T-helper 2 cell treated with Interferon-gamma antibody and Interleukin-4, amounts not matched to agents 5 μg/mL and 100 μg/mL, for 36 hours (primary cell): ENCODE measurements around the gene GPX4.

Experiments used
- DNase-seq: peaks from one replicate; pipeline ENCODE4 v3.0.0; 2021; ENCODE audit warnings: low spot score
- H3K27ac Mint-ChIP-seq: one replicate; pipeline ENCODE4 v1.8.0; 2021; ENCODE audit warnings: mild to moderate bottlenecking, mixed read lengths
- H3K27me3 Mint-ChIP-seq: one replicate; pipeline ENCODE4 v1.8.0; 2021; ENCODE audit warnings: low read depth, mixed read lengths
- H3K36me3 Mint-ChIP-seq: one replicate; pipeline ENCODE4 v1.8.0; 2021; ENCODE audit warnings: low read depth, mixed read lengths
- H3K4me1 Mint-ChIP-seq: one replicate; pipeline ENCODE4 v1.8.0; 2021; ENCODE audit warnings: low read depth, mixed read lengths
- H3K4me3 Mint-ChIP-seq: one replicate; pipeline ENCODE4 v1.8.0; 2022; ENCODE audit warnings: mild to moderate bottlenecking, moderate library complexity, mixed read lengths
- H3K9me3 Mint-ChIP-seq: one replicate; pipeline ENCODE4 v1.8.0; 2021; ENCODE audit warnings: mixed read lengths

The GPX4 gene

GRCh38 chr19:1103708-1104310 lies at the start of gene GPX4:
Gene GPX4, plus strand, starts transcription at chr19:1103994. Its CDS starts 50 bp downstream, at chr19:1104044.
- DNase-seq = peak; percentile 97
- peaks cover 5% of the 10 kb centered on the region for H3K36me3 Mint-ChIP-seq
- H3K27ac Mint-ChIP-seq = peak within 1 kb of the TSS; percentile 75
- H3K4me3 Mint-ChIP-seq = peak within 1 kb of the TSS; percentile 73
- no peaks in the 10 kb centered on the region for H3K27me3 Mint-ChIP-seq
- peaks cover 6% of the 10 kb centered on the region for H3K9me3 Mint-ChIP-seq
- peaks cover 20% of the 10 kb centered on the region for H3K4me1 Mint-ChIP-seq

GRCh38 chr19:1054102-1055027 lies 49.4 kb upstream of the GPX4 start:
- H3K4me3 Mint-ChIP-seq = no peak overlapping the region
- no peak for DNase-seq
- H3K27ac Mint-ChIP-seq = no peak overlapping the region
- peaks cover 12% of the 10 kb centered on the region for H3K4me1 Mint-ChIP-seq
- no peaks in the 10 kb centered on the region for H3K27me3 Mint-ChIP-seq
- peaks cover 10% of the 10 kb centered on the region for H3K36me3 Mint-ChIP-seq
- H3K9me3 Mint-ChIP-seq = no peaks in the 10 kb centered on the region

GRCh38 chr19:1055028-1055425 lies 48.8 kb upstream of the GPX4 start:
- Mint-ChIP-seq H3K27me3 (no peaks in the 10 kb centered on the region), H3K4me3 (no peak overlapping the region), H3K9me3 (no peaks in the 10 kb centered on the region), H3K4me1 (peaks cover 12% of the 10 kb centered on the region), H3K27ac (no peak overlapping the region), H3K36me3 (peaks cover 10% of the 10 kb centered on the region)
- no peak for DNase-seq

GRCh38 chr19:1055886-1056620 lies 47.7 kb upstream of the GPX4 start:
- Mint-ChIP-seq H3K36me3 (peaks cover 10% of the 10 kb centered on the region), H3K9me3 (no peaks in the 10 kb centered on the region), H3K27me3 (no peaks in the 10 kb centered on the region), H3K4me3 (no peak overlapping the region), H3K27ac (no peak overlapping the region), H3K4me1 (peaks cover 12% of the 10 kb centered on the region)
- DNase-seq = no peak

GRCh38 chr19:1057176-1057855 lies 46.5 kb upstream of the GPX4 start:
- no peak for DNase-seq
- H3K4me1 Mint-ChIP-seq = peaks cover 12% of the 10 kb centered on the region
- no peaks in the 10 kb centered on the region for H3K27me3 Mint-ChIP-seq
- peaks cover 10% of the 10 kb centered on the region for H3K36me3 Mint-ChIP-seq
- peak overlapping the region; percentile 64 for H3K27ac Mint-ChIP-seq
- no peaks in the 10 kb centered on the region for H3K9me3 Mint-ChIP-seq
- H3K4me3 Mint-ChIP-seq = no peak overlapping the region

- Mint-ChIP-seq H3K27ac (no peak overlapping the region), H3K36me3 (peaks cover 10% of the 10 kb centered on the region), H3K9me3 (no peaks in the 10 kb centered on the region), H3K4me1 (peaks cover 10% of the 10 kb centered on the region), H3K4me3 (no peak overlapping the region), H3K27me3 (no peaks in the 10 kb centered on the region)
- DNase-seq = no peak
These were observed 45.7 kb upstream of the GPX4 start for GRCh38 chr19:1058112-1058511.

- Mint-ChIP-seq H3K4me3 (no peak overlapping the region), H3K27me3 (no peaks in the 10 kb centered on the region), H3K36me3 (peaks cover 10% of the 10 kb centered on the region), H3K9me3 (no peaks in the 10 kb centered on the region), H3K27ac (no peak overlapping the region), H3K4me1 (peaks cover 25% of the 10 kb centered on the region)
- no peak for DNase-seq
These were observed 43.1 kb upstream of the GPX4 start for GRCh38 chr19:1060689-1061088.

GRCh38 chr19:1061987-1062386 lies 41.8 kb upstream of the GPX4 start:
- peaks cover 28% of the 10 kb centered on the region for H3K4me1 Mint-ChIP-seq
- H3K36me3 Mint-ChIP-seq = peaks cover 3% of the 10 kb centered on the region
- DNase-seq = no peak
- H3K27ac Mint-ChIP-seq = no peak overlapping the region
- no peaks in the 10 kb centered on the region for H3K9me3 Mint-ChIP-seq
- H3K27me3 Mint-ChIP-seq = no peaks in the 10 kb centered on the region
- H3K4me3 Mint-ChIP-seq = no peak overlapping the region

GRCh38 chr19:1062387-1063029 lies 41.3 kb upstream of the GPX4 start:
- Mint-ChIP-seq H3K4me1 (peaks cover 25% of the 10 kb centered on the region), H3K4me3 (no peak overlapping the region), H3K27me3 (no peaks in the 10 kb centered on the region), H3K36me3 (peaks cover under 1% of the 10 kb centered on the region), H3K27ac (no peak overlapping the region), H3K9me3 (no peaks in the 10 kb centered on the region)
- no peak for DNase-seq

GRCh38 chr19:1063030-1063908 lies 40.5 kb upstream of the GPX4 start:
- Mint-ChIP-seq H3K4me1 (peaks cover 19% of the 10 kb centered on the region), H3K9me3 (no peaks in the 10 kb centered on the region), H3K36me3 (peaks cover 2% of the 10 kb centered on the region), H3K27ac (peak overlapping the region; percentile 10), H3K4me3 (no peak overlapping the region), H3K27me3 (no peaks in the 10 kb centered on the region)
- peak; percentile 67 for DNase-seq

GRCh38 chr19:1063909-1064660 lies 39.7 kb upstream of the GPX4 start:
- Mint-ChIP-seq H3K27ac (no peak overlapping the region), H3K27me3 (no peaks in the 10 kb centered on the region), H3K9me3 (no peaks in the 10 kb centered on the region), H3K36me3 (peaks cover 9% of the 10 kb centered on the region), H3K4me3 (no peak overlapping the region), H3K4me1 (peaks cover 23% of the 10 kb centered on the region)
- DNase-seq = no peak
